HG02678 (cell line): ENCODE measurements around the gene ANKRD44.

Source experiments
- ATAC-seq: cut with Tn5 transposase; IDR thresholded peaks from one replicate; pipeline ENCODE4 v1.9.1; 2021; ENCODE audit warnings: mild to moderate bottlenecking, moderate library complexity; ENCODE audit not compliant: unreplicated experiment

Gene ANKRD44

DNA sequence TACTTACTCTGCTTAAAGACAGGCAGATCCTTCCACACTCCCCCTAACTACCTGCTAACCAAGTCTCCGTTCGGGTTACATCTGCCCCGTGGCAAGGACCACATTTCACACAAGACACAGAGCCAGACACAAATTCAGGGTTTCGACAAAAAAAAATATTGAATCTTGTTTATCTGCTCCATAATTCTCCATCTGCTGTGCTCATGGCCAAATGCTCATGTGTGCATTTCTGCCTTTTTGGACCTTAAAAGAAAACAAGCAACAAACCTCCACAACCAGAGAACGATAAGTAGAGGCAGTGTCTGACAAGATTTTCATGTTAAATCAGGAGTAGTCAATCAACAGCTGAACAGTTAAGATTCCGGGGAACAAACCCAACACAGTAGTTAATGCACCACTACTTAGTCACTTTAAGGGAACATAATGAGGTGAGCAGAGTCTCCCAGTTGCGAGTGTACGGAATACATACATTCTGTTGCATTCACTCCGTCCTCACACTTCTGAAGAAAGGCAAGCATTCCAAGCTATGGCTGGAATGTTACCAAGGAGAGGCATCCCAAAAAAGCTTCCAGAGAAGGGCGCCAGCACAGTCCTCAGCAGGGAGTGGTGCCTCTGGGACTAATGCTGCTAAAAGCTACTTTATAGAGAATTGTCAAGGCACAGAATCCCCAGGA, 121.0 kb downstream of the ANKRD44 start:
- no peak for ATAC-seq

DNA sequence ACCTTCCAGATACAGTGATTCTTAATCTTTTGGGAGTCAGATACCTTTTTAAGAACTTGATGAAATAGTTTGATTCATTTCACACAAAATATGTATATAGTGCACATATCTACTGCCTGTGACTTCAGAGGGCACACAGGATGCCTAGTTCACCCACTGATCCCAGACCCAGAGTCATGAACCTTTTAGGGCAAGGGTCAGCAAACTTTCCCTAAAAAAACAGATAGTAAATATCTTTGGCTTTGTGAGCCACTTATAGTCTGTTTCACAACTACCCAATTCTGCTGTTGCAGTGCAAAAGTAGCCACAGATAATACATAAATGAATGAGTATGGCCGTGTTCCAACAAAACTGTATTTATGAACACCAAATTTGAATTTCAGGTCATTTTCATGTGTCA, 124.9 kb downstream of the ANKRD44 start:
- ATAC-seq: no peak

DNA sequence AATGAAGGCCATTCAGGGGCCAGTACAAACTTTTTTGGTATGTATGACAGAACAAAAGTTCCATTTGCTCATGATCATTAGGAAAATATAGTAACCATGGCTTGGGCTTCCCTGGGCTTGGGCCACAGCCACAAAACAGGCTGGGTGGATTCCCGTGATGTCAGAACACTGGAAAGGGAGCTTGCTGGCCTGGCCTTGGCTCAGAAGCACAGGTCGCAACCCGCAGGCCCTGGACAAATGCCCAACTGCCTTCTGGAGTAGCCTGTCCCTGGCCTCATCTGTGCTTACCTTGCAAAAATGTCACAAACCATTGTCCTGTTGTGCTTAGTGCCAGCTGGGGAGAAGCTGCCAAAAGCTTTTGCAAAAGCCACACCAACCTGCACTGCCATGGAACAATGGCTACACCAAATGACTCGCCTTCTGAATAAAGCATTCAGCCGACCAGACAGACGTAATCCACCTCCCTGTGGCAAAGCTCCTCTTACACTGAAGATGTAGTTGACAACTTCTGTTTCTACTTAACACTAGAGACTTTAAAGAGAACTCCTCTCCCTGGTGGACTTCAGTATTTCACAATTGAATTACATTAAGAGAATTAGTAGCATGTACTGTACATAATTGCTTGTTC, 125.5 kb downstream of the ANKRD44 start:
- ATAC-seq: no peak

DNA sequence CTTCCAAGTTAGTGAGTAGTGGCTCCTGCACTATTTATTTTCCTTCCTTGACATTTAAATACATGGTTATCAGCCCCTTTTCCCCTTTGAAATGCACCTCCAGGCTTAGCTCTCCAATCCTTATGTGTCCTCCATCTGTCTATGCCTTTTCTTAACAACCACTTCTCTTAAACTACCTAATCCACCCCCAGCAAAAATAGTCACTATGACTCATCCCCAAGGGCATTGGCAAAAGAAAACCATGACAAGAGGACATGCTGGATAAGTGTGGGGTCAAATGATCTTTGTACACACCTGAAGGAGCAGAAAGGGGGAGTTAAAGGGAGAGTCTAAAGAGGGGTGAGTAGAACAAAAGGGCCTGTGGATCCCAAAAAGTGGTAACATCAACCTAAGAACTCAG, 127.2 kb downstream of the ANKRD44 start:
- no peak for ATAC-seq

DNA sequence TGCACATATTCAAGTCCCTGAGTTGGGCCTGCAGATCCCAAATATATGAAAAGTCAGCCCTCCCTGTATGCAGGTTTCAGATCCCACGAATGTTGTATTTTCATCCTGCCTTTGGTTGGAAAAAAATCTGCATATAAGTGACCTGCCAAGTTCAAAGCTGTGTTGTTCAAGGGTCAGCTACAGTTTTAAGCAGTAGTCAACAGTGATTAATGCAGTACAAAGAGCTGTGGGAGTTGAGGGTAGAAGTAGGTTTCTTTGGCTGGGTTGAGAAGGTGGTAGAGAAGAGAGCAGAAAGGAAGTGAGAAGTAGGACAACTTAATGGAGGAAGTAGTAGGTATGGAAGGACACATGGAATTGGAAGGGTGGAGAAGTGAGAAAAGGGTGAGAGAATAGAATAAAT, 127.9 kb downstream of the ANKRD44 start:
- ATAC-seq: no peak

DNA sequence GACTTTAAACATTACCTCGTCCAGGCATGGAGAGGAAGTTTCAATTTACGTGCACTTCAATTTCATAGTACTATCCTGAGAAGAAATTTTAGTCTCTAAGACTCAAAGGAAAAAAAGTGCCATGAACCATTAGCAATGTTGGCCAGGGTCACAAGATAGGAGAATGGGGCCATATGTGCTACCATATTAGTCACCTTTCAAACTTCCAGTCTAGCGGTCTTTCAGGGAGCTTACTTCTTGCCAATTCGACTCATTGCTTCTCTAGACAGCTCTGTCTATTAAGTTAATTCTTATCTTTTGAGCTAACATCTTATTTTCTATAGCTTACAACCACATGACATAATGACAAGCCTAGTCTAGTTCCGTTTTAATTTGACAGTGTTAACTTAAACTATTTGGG, 129.1 kb downstream of the ANKRD44 start:
- ATAC-seq: no peak

DNA sequence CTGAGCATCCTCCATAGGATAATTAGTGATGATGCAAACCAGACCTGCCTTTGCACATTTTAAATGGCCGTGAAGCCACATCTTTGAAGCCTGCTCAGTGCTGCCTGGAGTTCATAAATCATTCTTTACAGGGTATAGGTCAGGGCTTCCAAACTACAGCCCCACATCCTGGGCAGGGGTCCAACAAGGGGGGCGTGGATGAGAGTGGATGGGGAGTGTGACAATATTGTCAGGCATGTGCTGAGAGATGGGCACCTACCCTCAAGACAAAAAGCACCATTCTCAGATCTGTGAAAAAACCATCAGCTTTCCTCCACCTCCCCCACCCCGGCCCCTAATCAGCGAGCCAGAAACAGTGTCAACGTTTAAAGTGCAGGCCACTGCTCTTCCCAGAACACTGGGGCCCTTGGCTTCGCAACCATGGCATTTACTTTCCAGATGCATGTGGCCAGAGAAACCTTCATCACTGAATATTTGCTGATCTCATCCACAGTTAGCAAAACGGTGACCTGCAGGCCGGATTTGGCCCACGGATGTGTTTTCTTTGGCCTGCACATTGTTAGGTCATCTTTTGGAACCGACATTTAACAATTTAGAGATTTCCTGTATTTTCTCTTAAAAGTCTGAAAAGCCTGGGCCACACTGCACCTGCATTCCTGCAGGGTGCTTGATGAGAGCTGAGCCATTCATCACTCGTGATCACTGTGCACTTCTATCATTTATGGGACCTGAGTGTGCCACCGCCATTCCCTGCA, 130.7 kb downstream of the ANKRD44 start:
- ATAC-seq: no peak

DNA sequence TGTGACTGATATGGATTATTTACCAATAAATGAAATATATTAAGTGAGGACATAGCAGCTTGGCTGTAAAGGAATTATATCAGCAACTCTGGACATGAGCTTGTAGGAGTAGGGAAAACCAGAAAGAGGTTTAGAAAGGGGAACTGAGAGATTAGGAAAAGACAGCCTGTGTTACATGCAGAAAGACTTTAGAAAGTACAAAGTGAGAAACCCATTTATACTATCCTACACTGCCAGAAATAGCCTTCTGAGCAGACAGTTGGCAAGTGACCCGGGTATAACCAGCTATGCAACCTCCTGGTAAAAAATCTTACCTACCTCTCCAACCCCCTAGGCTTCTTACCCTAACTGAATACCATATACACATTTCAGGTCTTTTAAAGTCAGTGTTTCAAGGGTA, 134.1 kb downstream of the ANKRD44 start:
- no peak for ATAC-seq

DNA sequence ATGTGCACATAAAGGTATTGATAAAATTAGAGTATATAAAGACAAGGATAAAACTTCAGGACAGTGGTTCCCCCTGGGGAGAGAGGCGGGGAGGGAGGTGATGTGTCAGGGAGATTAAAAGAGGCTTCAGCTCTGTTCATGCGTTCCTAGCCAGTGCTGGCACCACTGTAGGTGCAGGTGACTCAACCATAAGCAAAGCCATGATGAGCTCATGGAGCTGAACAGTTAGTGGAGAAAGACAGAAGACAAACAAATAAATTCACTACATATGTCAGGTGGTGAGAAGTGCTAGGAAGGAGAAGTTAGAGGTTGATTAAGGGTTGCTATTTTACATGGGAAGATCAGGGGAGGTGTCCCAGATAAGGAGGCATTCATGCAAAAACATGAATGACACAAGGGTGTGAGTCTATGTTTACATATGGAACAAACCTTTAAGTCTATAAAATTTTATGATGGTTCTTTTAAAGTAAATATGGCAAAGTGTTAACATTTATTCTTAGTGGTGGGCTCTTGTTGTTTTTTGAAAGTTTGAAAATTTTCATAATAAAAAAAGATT, 136.0 kb downstream of the ANKRD44 start:
- no peak for ATAC-seq

DNA sequence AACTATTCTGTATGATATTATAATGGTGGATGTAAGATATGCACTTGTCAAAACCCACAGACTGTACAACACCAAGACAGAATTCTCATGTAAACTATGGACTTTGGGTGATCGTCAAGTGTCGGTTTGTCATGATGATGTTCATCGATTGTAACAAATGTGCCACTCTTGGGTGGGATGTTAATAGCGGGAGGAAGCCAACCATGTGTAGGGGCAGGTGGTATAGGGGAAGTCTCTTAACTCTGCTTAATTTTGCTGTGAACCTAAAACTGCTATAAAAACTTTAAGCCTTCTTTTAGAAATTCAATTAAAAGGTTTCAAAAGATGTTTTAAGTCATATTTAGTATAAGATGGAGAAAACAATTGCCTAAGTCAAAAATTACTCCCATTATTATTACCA, 139.0 kb downstream of the ANKRD44 start:
- ATAC-seq: no peak

DNA sequence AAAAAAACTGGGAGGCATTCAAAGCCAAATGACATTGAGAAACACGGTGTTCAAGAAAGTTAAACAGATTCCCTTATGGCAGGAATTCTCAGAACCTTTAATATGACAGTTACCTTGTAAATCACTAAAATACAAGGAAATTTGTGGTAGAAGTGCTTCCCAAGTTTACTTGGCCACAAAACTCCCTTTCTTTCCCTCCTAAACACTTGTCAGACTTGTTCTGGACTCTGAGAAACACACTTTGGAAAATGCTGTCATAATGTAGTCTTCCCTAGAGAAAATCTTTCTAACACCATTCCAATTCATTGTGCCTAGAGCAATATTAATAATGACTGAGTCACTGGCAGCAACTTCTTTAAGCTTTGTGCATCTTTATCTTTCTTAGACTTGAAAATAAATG, 140.4 kb downstream of the ANKRD44 start:
- ATAC-seq: no peak

DNA sequence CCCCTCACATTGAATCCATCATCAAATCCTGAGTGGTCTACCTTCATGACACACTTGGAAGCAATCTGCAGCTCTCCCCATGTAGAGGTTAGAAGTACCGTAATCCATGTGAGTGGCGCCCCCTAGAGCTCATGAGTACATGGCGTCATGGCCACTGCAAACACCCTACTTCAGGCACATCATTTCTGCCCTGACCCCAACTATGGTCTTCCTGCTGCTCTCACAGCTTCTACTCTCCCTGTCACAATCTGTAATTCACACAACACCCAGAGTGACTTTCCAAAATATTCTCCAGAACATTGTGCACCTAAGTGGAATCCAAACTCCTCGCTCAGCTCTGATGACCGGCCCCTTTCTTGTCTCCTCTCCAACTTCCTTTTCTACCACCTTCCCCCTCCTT, 141.9 kb downstream of the ANKRD44 start:
- peak; percentile 73 for ATAC-seq

DNA sequence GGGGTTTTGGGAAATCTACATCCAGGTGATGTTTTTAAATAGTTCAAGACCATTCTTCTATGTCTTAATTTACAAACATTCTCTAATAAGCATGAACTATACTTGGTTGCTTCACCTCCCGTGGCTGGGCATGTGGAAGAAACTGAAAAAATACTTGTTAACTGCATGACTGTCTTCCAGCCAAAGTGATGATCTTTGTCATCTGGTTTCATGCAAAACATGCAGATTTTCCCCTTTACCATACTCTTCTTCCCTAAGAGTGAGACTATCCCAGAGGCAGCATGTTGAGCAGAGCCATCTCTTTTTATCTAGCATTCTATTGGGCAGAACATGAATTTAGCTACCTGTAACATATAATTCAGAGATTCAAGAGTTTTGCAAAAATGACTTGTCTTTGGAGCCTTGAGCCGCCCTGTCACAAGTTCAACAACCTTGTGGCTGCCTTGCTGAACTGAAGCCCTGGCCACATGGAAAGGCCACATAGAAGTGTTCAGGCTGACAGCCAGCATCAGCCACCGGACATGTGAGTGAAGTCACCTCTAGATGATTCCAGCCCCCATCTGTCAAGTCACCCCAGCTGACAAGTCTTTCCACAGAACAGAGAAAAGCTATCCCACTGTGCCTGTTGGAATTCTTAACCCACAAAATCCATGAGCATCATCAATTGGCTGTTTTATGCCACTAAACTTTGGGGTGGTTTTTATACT, 142.8 kb downstream of the ANKRD44 start:
- no peak for ATAC-seq

DNA sequence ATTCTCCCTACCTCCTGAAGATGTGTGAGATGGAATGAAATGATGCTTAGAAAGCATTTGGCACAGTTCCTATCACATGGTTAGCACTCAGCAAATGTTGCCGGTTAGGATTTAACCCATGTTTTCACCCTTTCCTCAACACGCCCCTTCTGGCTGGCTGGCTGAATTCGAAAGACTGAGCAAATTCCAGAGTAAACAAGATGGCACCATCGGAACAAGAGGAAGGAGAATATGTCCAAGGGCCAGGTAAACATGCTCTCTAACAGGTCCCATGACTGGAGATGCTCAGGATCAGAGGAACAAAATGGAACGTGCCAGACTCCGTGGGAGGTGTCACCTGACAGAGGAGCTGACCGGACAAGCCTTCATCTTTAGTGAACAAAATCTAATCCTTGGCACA, 145.6 kb downstream of the ANKRD44 start:
- ATAC-seq: no peak

DNA sequence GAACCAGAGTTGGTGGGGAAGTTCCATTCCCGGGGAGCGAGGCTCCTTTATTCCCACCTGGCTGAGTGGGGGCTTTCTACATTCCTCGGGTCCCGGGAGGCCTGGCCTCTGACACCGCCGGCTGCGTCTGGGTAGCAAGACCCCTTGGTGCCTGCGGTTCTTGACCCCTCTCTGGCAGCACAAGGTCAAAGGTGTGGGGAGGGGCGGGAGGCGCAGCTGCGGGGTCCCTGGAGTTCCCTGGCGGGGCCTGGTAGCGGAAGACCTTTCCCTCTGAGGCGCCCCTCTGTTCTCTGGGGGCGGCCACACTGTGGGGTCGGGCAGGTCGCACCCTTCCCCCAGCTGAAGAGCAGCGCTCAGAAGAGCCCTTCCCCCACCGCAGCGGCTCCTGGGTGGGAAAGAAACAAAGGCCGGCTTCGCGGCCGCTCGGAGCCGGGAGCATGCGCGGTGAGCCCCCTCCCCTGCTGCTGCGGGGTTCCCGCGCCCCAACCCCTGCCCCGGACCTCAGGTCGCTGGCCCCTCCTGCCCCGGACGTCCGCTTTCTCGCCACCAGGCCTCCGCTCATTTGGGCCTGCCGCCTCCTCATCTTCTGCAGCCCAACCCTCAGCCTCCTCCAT, 146.3 kb downstream of the ANKRD44 start:
- ATAC-seq: no peak

DNA sequence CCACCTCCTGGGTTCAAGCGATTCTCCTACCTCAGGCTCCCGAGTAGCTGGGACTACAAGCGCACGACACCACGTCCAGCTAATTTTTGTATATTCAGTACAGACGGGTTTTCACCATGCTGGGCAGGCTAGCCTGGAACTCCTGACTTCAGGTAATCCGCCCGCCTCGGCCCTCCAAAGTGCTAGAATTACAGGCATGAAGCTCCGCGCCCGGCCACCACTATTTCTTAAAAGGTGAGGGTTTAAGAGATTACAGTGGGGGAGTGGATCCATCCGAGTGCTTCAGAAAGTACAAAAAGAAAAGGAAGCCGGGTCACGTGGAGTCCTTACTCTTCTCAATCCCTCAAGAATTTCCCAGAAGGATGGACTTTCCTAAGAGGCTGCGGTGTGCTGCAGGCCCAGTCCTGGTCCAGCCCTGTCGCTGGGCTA, 146.9 kb downstream of the ANKRD44 start:
- ATAC-seq: no peak

DNA sequence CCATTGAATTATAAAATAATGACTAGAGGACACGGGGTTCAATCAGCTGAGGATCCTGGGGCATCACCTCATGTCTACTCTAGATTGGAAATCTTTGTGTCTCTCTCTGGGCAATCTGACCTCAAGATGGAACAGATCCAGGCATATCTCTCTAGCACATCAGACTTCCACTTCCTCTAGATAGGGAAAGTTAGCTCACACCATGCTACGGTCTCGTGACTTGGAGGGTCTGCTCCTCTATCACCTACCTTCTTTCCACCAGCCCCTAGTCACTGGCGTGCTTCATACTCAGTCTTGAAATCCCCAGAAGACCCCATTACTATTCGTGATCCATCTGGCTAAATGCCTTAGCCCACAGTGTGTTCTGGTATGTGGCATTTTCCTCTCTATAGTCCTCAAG, 148.8 kb downstream of the ANKRD44 start:
- ATAC-seq: no peak

DNA sequence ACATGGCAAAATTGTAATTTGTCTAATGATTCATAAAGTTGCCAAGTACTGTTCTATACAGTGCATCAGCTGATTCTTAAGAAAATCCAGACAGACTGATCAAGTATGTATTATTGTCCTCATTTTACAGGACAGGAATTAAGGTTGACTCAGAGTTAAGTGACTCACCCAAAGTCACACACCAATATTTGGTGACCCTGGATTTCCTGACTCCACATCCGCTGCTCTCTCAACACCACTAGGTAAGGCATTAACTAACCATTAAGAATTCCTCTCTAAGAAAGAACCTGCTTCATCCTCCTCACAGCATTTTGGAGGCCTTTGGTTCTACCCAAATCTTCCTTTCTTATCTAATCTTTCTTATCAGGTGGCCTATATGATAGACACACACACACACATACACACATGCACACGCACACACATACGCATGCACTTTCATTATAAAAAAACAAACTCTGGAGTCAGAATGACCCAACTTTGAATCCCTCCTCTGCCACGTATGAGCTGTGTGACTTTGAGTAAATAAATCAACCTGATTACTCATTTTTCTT, 150.8 kb downstream of the ANKRD44 start:
- peak; percentile 46 for ATAC-seq

DNA sequence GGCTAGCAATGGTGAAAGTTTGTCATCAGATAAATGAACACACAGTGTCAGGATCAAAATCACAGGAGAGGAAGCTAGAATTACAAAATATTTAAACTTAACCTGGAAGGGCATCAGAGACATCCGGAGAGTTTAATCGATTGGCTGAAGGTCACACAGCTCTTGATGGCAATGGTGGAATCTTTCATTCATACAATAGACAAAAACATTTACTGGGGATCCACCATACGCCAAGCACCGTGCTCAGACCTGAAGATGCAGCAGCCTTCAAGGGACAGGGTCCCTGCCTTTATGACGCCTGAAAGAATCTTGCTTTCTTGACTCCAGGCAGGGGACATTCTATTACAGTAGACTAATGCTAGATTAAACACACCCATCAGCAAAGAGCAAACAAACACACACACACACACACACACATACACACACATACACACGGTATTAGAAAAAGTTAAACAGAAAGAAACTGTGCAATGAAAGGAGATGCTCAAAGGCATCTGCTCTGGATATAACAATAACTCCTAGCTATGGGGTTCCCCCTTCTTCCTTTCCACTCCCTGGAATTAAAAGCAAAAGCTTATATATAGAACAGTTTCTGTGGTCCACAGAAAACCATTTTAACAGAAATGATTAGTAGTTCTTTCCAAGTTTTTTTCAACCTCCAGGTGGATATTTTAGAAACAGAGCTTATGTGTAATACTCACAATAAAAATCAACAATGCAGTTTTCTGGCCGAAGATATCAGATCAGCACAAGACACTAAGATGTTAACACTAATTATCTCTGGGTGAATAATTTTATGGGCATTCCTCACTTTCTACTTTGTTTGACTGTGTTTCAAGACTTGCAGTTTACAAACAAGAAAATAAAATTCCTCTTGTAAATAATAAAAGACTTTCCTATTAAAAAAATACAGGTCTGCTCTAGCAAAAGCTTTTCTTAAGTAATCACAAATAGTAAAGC, 151.7 kb downstream of the ANKRD44 start:
- no peak for ATAC-seq
